Dermis blood vessel endothelial cell (primary cell): ENCODE measurements around the gene BRD7. TPM values are rescaled to one million over a fixed set of nuclear protein-coding genes. Genes with fewer than 3 reads are reported as not detected.

Experiments
- DNase-seq: peaks from one replicate; pipeline ENCODE4 v3.0.0; 2010
- total RNA-seq: library from RNA; depleted of rRNA; stranded (reverse); fragments of >200 nt; gene quantifications from 2 replicates; pipeline ENCODE4 v1.2.3, GENCODE V29; 2014

Gene BRD7
- total RNA-seq, 1 donor from 2014 or later: 44.6 TPM

GRCh38 chr16:50271148-50272041 is 97.4 kb downstream of the BRD7 start:
- DNase-seq: no peak

- no peak for DNase-seq
These were observed 98.2 kb downstream of the BRD7 start for GRCh38 chr16:50270510-50271147.

- DNase-seq: no peak
These were observed 98.8 kb downstream of the BRD7 start for GRCh38 chr16:50269769-50270509.

- DNase-seq: no peak
These were observed 99.6 kb downstream of the BRD7 start for GRCh38 chr16:50269061-50269705.

- DNase-seq: no peak
These were observed 100.4 kb downstream of the BRD7 start for GRCh38 chr16:50268352-50268751.

GRCh38 chr16:50267651-50268050 is 101.1 kb downstream of the BRD7 start:
- DNase-seq: no peak

GRCh38 chr16:50267151-50267631 is 101.6 kb downstream of the BRD7 start:
- DNase-seq: no peak

- peak; percentile 52 for DNase-seq
These were observed 102.3 kb downstream of the BRD7 start, which contains the start of gene ADCY7 for GRCh38 chr16:50266337-50267091. Gene ADCY7 (plus strand): TSS chr16:50266551. CDS start chr16:50288180, 21,629 bp downstream.

Other genes starting within 250 kb of the BRD7 start
- 11.9 and 13.1 TPM in 2 replicates for gene TENT4B, start 215.7 kb downstream of the BRD7 start, total RNA-seq
- 4.4 and 5.1 TPM in 2 replicates for gene ADCY7, start 102.4 kb downstream of the BRD7 start, total RNA-seq
- 0.14 TPM in 1 of 2 replicates, not detected in the other for gene NKD1, start 179.4 kb upstream of the BRD7 start, total RNA-seq